Measurements from ENCODE around the gene PER3. TPM values are rescaled to one million over a fixed set of nuclear protein-coding genes. Genes with fewer than 3 reads are reported as not detected.

PER3 gene
- total and polyA plus RNA-seq, 2 donors (not counting 1 experiment from before 2014, with no cell fraction given) = 2.4 to 5.8 TPM

DNA sequence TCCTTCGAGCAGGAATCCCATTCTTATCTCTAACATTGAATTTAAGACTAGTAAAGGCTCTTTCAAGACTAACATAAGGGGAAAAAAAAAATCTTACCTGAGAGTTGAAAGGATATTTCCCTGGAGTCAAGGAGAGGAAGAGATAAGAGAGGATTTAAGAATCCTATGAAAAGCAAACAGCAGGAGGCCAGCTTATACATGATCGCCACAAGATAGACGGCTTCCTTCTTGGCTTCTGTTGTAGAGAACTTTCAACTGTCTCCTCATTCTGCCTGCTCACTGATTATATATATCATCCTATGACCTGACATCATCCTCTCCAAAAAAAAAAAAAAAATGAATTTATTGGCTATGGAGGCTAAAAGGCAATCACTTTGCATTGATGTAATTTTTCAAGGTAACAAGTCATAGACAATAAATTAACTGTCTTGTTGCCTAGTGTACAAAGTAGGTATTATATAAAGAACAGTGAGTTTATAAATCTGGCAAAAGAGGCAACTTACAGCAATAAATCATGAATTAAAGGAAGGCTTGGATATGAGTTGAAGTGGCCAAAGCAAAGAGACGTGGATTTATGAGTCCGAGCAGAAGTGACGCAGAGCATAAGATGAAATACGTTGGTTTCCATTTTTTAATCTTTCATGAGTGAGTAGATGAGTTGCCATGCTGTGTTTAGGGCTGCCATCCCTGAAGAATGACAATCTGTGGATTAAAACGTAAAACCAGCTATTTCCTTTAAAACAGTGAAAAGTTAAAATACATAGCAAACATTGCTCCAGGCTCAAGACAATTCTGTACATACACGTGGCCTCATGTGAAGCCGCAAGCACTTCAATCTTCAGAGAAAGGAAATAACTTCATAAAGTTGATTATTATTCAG is 69.0 kb downstream of the PER3 start, which contains the start of gene UTS2:
Gene UTS2, minus strand, starts transcription at position 262 of the 880 bp plus-strand sequence. Its CDS starts 62 bp downstream, at position 200.
- H3K4me2 ChIP-seq (replicated peaks; ENCODE audit: low read depth, low read length, poor library complexity, severe bottlenecking) = no peak within 1 kb of the TSS
- ATAC-seq (ENCODE audit: low read depth) (no peak), DNase-seq (no peak)
- no peaks in the 10 kb centered on the region for H3K36me3 ChIP-seq (replicated peaks in 1 of 2; ENCODE audit: control extremely low read depth in 1 of 2, control insufficient read depth in 1 of 2, extremely low read depth in 1 of 2, insufficient read depth in 2 of 2, low read length in 1 of 2)
- no peak within 1 kb of the TSS for H3K27ac Mint-ChIP-seq
- no peaks in the 10 kb centered on the region for H3K27me3 ChIP-seq (replicated peaks in 1 of 4; ENCODE audit: control extremely low read depth in 1 of 4, control insufficient read depth in 3 of 4, insufficient read depth in 4 of 4, low read length in 3 of 4)
- H4K20me1 ChIP-seq (ENCODE audit: control insufficient read depth, insufficient read depth, low read length, poor library complexity, severe bottlenecking) = no peaks in the 10 kb centered on the region
- ChIA-PET CTCF (interaction anchor here (1.4 kb wide), 1 partner anchor 10 kb away, joined by 3 read pairs; no protein-coding TSS in a partner anchor), POLR2A (no interaction called here)
- no peak within 1 kb of the TSS for H2AFZ ChIP-seq (ENCODE audit: insufficient read depth, low read depth, low read length, poor library complexity, severe bottlenecking)
- H3K9me3 Mint-ChIP-seq (ENCODE audit: insufficient read depth) = no peaks in the 10 kb centered on the region
- H3K4me3 ChIP-seq (ENCODE audit: control extremely low read depth in 1 of 5, extremely low read depth in 1 of 5, insufficient read depth in 1 of 5, low read depth in 2 of 5, low read length in 4 of 5) = no peak within 1 kb of the TSS
- intact Hi-C loops (cut with micrococcal nuclease) = no loop called here
- no peak within 1 kb of the TSS for H3K4me3 Mint-ChIP-seq
- peaks cover 6% of the 10 kb centered on the region for H3K4me1 Mint-ChIP-seq
- H3K4me1 ChIP-seq (ENCODE audit: control insufficient read depth in 2 of 2, insufficient read depth in 2 of 2, low read length in 2 of 2) = no peaks in the 10 kb centered on the region
- H3K27ac ChIP-seq (ENCODE audit: low read length in 2 of 2) = no peak within 1 kb of the TSS
- no CpG with 5 or more reads among the region's 10 CpGs for WGBS (ENCODE audit: insufficient coverage)
- H3K9me3 ChIP-seq (ENCODE audit: control extremely low read depth in 1 of 3, control insufficient read depth in 2 of 3, insufficient read depth in 1 of 3, low read length in 2 of 3) = no peaks in the 10 kb centered on the region
- no peak within 1 kb of the TSS for H3K9ac ChIP-seq (ENCODE audit: low read length)
- H3K79me2 ChIP-seq (ENCODE audit: control insufficient read depth, insufficient read depth, low read length) = no peaks in the 10 kb centered on the region
- TF ChIP-seq CTCF (IDR thresholded peaks at IDR 0.05) (no peak), EZH2 (IDR thresholded peaks at IDR 0.05; ENCODE audit: borderline replicate concordance, insufficient read depth, low read depth, low read length, poor library complexity, severe bottlenecking) (no peak)
- H3K27me3 Mint-ChIP-seq = peaks cover 3% of the 10 kb centered on the region

DNA sequence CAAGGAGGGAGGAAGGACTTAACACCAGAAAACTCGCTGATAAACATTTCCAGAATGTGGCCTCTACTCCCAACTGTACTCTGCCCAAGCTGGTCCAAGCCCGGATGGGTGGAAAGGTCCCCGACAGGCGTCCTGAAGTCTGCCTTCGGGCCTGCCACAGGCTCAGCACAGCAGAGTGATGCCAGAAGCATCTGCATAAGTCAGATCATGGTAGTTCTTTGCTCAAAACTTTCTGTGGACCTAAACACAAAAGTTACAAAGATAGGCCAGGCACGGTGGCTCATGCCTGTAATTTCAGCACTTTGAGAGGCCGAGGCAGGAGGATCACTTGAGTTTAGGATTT is 69.6 kb downstream of the PER3 start:
- Histone ChIP-seq H2AFZ (ENCODE audit: insufficient read depth, low read depth, low read length, poor library complexity, severe bottlenecking) (no peak overlapping the region), H3K9me3 (ENCODE audit: control extremely low read depth in 1 of 3, control insufficient read depth in 2 of 3, insufficient read depth in 1 of 3, low read length in 2 of 3) (no peaks in the 10 kb centered on the region), H3K79me2 (ENCODE audit: control insufficient read depth, insufficient read depth, low read length) (no peaks in the 10 kb centered on the region), H3K4me2 (replicated peaks; ENCODE audit: low read depth, low read length, poor library complexity, severe bottlenecking) (no peak overlapping the region), H3K36me3 (replicated peaks in 1 of 2; ENCODE audit: control extremely low read depth in 1 of 2, control insufficient read depth in 1 of 2, extremely low read depth in 1 of 2, insufficient read depth in 2 of 2, low read length in 1 of 2) (no peaks in the 10 kb centered on the region), H4K20me1 (ENCODE audit: control insufficient read depth, insufficient read depth, low read length, poor library complexity, severe bottlenecking) (no peaks in the 10 kb centered on the region), H3K27ac (ENCODE audit: low read length in 2 of 2) (no peak overlapping the region), H3K4me1 (ENCODE audit: control insufficient read depth in 2 of 2, insufficient read depth in 2 of 2, low read length in 2 of 2) (no peaks in the 10 kb centered on the region), H3K27me3 (replicated peaks in 1 of 4; ENCODE audit: control extremely low read depth in 1 of 4, control insufficient read depth in 3 of 4, insufficient read depth in 4 of 4, low read length in 3 of 4) (no peaks in the 10 kb centered on the region), H3K9ac (ENCODE audit: low read length) (no peak overlapping the region), H3K4me3 (ENCODE audit: control extremely low read depth in 1 of 5, extremely low read depth in 1 of 5, insufficient read depth in 1 of 5, low read depth in 2 of 5, low read length in 4 of 5) (no peak overlapping the region)
- TF ChIP-seq CTCF (IDR thresholded peaks at IDR 0.05) (no peak), EZH2 (IDR thresholded peaks at IDR 0.05; ENCODE audit: borderline replicate concordance, insufficient read depth, low read depth, low read length, poor library complexity, severe bottlenecking) (no peak)
- intact Hi-C loops (cut with micrococcal nuclease) = no loop called here
- CTCF ChIA-PET = interaction anchor here (1.4 kb wide), 1 partner anchor 10 kb away, joined by 3 read pairs; no protein-coding TSS in a partner anchor
- POLR2A ChIA-PET = no interaction called here
- peaks cover 6% of the 10 kb centered on the region for H3K4me1 Mint-ChIP-seq
- no peak overlapping the region for H3K4me3 Mint-ChIP-seq
- no peak overlapping the region for H3K27ac Mint-ChIP-seq
- DNase-seq (no peak), ATAC-seq (ENCODE audit: low read depth) (no peak)
- no peaks in the 10 kb centered on the region for H3K9me3 Mint-ChIP-seq (ENCODE audit: insufficient read depth)
- 93% methylated on average over 6 of the region's 7 CpGs for WGBS (ENCODE audit: insufficient coverage)
- H3K27me3 Mint-ChIP-seq = peaks cover 3% of the 10 kb centered on the region
